ENCODE measurements around the gene CRISPLD2. TPM values are rescaled to one million over a fixed set of nuclear protein-coding genes. Genes with fewer than 3 reads are reported as not detected.

Gene CRISPLD2
- total and polyA plus RNA-seq, 10 of the 15 experiments (the other 5 are each of a cell fraction or from before 2014, with no cell fraction given) = 0.03 to 0.30 (median 0.08) TPM; not detected in 5

- TF ChIP-seq ZBED1 (IDR thresholded peaks at IDR 0.05; ENCODE audit: borderline replicate concordance) (no peak), MTA3 (IDR thresholded peaks at IDR 0.05; ENCODE audit: borderline replicate concordance, low read length) (no peak), IKZF2 (IDR thresholded peaks at IDR 0.05) (no peak), TCF7 (IDR thresholded peaks at IDR 0.05; ENCODE audit: borderline replicate concordance) (no peak), BMI1 (IDR thresholded peaks at IDR 0.05; ENCODE audit: borderline replicate concordance) (no peak)
- TF ChIP-seq, protein P1, sequence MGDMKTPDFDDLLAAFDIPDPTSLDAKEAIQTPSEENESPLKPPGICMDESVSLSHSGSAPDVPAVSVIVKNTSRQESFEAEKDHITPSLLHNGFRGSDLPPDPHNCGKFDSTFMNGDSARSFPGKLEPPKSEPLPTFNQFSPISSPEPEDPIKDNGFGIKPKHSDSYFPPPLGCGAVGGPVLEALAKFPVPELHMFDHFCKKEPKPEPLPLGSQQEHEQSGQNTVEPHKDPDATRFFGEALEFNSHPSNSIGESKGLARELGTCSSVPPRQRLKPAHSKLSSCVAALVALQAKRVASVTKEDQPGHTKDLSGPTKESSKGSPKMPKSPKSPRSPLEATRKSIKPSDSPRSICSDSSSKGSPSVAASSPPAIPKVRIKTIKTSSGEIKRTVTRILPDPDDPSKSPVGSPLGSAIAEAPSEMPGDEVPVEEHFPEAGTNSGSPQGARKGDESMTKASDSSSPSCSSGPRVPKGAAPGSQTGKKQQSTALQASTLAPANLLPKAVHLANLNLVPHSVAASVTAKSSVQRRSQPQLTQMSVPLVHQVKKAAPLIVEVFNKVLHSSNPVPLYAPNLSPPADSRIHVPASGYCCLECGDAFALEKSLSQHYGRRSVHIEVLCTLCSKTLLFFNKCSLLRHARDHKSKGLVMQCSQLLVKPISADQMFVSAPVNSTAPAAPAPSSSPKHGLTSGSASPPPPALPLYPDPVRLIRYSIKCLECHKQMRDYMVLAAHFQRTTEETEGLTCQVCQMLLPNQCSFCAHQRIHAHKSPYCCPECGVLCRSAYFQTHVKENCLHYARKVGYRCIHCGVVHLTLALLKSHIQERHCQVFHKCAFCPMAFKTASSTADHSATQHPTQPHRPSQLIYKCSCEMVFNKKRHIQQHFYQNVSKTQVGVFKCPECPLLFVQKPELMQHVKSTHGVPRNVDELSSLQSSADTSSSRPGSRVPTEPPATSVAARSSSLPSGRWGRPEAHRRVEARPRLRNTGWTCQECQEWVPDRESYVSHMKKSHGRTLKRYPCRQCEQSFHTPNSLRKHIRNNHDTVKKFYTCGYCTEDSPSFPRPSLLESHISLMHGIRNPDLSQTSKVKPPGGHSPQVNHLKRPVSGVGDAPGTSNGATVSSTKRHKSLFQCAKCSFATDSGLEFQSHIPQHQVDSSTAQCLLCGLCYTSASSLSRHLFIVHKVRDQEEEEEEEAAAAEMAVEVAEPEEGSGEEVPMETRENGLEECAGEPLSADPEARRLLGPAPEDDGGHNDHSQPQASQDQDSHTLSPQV (IDR thresholded peaks at IDR 0.05) = no peak
These were observed 6.2 kb downstream of the CRISPLD2 start (continued) for GRCh38 chr16:84825896-84826557.

GRCh38 chr16:84826558-84826941, 6.8 kb downstream of the CRISPLD2 start:
- peaks cover 0 to 2% of the 10 kb centered on the region in 2 experiments; a peak in 2 of 4 replicates for H3K27me3 ChIP-seq (replicated peaks in 1 of 2; ENCODE audit: control insufficient read depth in 2 of 2, insufficient read depth in 2 of 2, low read length in 1 of 2)
- no TSS peak for BruUV-seq (replicated peaks)
- WGBS (ENCODE audit: insufficient coverage, insufficient replicate concordance, low lambda C conversion rate, missing lambda C conversion rate) = 50% methylated on average over 13 of the region's 13 CpGs
- TF ChIP-seq SMAD1 (IDR thresholded peaks at IDR 0.05; ENCODE audit: low read depth, partially characterized antibody) = no peak
- TF ChIP-seq MEF2B (IDR thresholded peaks at IDR 0.05; ENCODE audit: partially characterized antibody, poor library complexity, severe bottlenecking) = no peak
- no peak for TF ChIP-seq STAT3 (IDR thresholded peaks at IDR 0.05; ENCODE audit: low read depth, low read length)
- TF ChIP-seq FOXM1 (IDR thresholded peaks at IDR 0.05; ENCODE audit: low read depth, low read length) = no peak
- no peak for TF ChIP-seq SP1 (IDR thresholded peaks at IDR 0.05; ENCODE audit: low read depth, low read length)
- TF ChIP-seq CBX5 (IDR thresholded peaks at IDR 0.05; ENCODE audit: low read depth) = no peak
- no peak for TF ChIP-seq CHD4 (IDR thresholded peaks at IDR 0.05)
- TF ChIP-seq ZBTB40 (IDR thresholded peaks at IDR 0.05; ENCODE audit: borderline replicate concordance) = no peak

More at GRCh38 chr16:84826558-84826941, 6.8 kb downstream of the CRISPLD2 start:
- Histone ChIP-seq H3K9me3 (replicated peaks; ENCODE audit: control insufficient read depth, insufficient read depth, low read length) (no peaks in the 10 kb centered on the region), H4K20me1 (ENCODE audit: control insufficient read depth, insufficient read depth) (no peaks in the 10 kb centered on the region), H3K4me1 (ENCODE audit: control insufficient read depth, insufficient read depth, low read length) (no peaks in the 10 kb centered on the region), H3K79me2 (ENCODE audit: control insufficient read depth, insufficient read depth, low read length) (no peaks in the 10 kb centered on the region), H2AFZ (ENCODE audit: control insufficient read depth, low read depth, low read length) (no peak overlapping the region), H3K36me3 (ENCODE audit: control insufficient read depth in 2 of 2, insufficient read depth in 2 of 2, low read length in 1 of 2) (no peaks in the 10 kb centered on the region), H3K4me3 (no peak overlapping the region), H3K9ac (ENCODE audit: control insufficient read depth, insufficient read depth, low read length) (no peak overlapping the region), H3K4me2 (ENCODE audit: control insufficient read depth, insufficient read depth) (no peak overlapping the region), H3K27ac (ENCODE audit: control insufficient read depth, insufficient read depth) (no peak overlapping the region)
- no peak for DNase-seq (ENCODE audit: low read depth, low spot score)
- intact Hi-C loops (cut with micrococcal nuclease; ENCODE audit: unreplicated experiment) (no loop called here), in situ Hi-C loops (cut with MboI) (no loop called here)
- ATAC-seq = no peak
- CTCF ChIA-PET = interaction anchor here (1.1 kb wide), 2 partner anchors 88 to 126 kb away, joined by 3 to 5 read pairs; no protein-coding TSS in a partner anchor
- RAD21 ChIA-PET (ENCODE audit: unreplicated experiment) = no interaction called here
- POLR2A ChIA-PET = no interaction called here
- no peak for FAIRE-seq
- SMC1A ChIA-PET (ENCODE audit: uncharacterized antibody, unreplicated experiment) = interaction anchor here (0.8 kb wide), 1 partner anchor 72 kb away, joined by 3 read pairs; no protein-coding TSS in a partner anchor

Measured in GM12878 (cell line).